SH-SY5Y (cell line): ENCODE data around the gene DLGAP4.

Experiments
- GATA2 ChIP-seq: IDR thresholded peaks from 2 replicates; pipeline ENCODE4 v1.6.1; 2011; ENCODE audit warnings: mild to moderate bottlenecking, low read depth, low read length
- GATA3 ChIP-seq: IDR thresholded peaks from 2 replicates; pipeline ENCODE4 v1.6.1; 2011; ENCODE audit warnings: low read depth, mild to moderate bottlenecking, low read length, moderate library complexity

DLGAP4 gene

GRCh38 chr20:36285746-36286447 is 20.2 kb upstream of the DLGAP4 start:
- no peak for TF ChIP-seq GATA2
- no peak for TF ChIP-seq GATA3

DNA sequence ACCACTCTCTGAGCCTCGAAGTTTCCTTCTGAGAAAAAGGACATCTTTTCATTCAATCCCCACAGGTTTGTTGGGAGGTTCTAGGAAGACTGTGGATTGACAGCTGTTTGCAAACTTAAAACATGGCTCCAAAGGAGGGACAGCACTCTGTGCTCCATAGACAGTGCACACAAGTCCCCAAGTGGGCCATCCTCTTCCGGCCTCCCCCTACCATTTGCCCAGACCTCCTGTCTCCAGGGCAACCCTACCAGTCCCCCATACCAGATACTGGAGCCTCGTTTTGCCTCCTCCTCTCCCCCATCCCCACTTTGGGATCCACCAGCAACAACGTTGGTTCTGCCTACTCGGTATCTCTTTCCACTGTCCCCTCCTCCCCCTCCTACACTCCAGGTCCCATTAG is 8.5 kb upstream of the DLGAP4 start:
- TF ChIP-seq GATA3: no peak
- TF ChIP-seq GATA2: no peak

- no peak for TF ChIP-seq GATA3
- no peak for TF ChIP-seq GATA2
Observed at GRCh38 chr20:36298061-36298460, 8.1 kb upstream of the DLGAP4 start.

DNA sequence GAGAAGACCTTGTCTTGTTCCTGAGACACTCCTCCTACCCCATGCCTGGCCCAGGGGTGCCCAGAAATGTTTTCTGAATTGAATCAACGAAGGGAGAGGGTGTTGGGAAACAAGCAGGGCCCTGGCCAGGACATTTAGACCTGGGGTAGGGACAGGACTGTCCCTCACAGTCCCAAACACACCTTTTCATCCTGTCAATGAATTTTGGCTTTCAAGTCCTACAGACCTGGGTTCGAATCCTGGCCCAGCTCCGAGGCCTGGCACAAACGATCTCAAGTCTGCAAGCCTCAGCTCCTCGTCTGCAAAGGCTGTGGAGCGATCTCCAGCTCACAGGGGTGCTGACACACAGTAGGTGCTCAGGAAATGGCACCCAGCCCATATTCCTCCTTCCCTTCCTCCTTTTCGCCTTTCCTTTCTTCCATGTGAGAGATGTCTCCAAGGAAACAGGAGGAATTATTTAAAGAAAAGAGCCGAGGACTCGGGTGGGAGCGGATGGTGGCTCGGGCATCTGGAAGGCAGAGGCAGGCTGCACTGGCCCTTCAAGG is 7.3 kb upstream of the DLGAP4 start:
- TF ChIP-seq GATA3 (no peak), GATA2 (no peak)

GRCh38 chr20:36299459-36299858 is 6.7 kb upstream of the DLGAP4 start:
- no peak for TF ChIP-seq GATA2
- TF ChIP-seq GATA3: no peak

DNA sequence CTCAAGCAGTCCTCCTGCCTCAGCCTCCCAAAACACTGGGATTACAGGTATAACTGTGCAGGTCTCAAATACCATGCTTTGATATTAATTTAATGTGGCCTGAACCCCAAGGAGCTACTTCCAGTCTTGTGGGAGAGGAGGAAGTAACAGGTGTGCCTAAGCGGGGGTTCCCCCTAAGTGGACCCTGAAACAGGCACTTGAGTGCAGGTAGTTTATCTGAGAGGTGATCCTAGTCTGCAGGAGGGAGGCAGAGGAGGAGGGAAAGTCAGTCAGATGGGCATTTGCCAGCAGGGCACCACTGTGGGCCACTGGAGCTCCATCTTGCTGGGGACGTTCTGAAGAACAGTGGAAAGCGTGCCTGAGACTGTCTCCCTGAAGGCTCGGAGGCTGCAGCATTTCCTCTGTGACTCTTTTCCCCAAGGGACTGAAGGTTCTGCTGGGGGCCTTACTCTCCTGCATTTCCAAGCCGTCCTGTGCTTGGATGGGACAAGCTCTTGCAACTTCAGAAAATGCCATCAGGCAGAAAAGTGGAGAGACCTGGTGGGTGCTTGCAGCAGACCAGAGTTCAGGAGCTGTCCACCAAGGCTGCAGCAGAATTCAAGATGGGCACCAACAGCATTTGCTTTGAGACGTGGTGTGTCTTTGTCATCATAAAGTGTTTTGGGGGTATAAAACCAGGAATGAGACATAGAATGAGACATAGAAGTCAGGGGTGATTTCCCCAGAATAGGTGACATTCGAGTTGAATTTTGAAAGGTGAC is 4.6 kb upstream of the DLGAP4 start:
- no peak for TF ChIP-seq GATA3
- TF ChIP-seq GATA2: no peak

DNA sequence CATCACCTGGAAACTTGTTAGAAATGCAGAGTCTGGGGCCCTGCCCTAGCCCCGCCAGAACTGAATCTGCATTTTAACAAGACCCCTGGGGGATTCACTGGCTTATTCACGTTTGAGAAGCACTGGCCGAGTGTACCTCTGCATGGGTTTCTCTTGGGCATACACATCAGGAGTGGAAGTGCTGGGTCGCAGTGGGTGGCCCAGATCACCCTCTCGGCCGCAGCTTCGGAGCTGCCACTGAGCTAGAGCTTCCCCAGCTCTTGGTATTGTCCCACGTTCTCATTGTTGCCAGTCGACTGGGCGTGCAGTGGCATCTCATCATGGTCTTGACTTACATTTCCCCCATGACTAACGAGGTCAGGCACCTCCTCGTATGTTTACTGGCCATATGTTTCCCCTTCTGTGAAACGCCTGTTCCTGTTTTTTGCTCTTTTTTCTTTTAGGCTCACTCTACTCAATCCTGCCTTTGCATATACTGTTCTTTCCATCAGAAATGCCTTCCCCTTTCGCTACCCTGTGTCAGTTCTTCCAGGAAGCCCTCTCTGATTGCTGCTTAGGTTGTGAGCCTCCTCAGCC is 3.0 kb upstream of the DLGAP4 start:
- TF ChIP-seq GATA3 (no peak), GATA2 (no peak)

- TF ChIP-seq GATA2 (no peak), GATA3 (no peak)
Observed at GRCh38 chr20:36303831-36304230, 2.3 kb upstream of the DLGAP4 start.

DNA sequence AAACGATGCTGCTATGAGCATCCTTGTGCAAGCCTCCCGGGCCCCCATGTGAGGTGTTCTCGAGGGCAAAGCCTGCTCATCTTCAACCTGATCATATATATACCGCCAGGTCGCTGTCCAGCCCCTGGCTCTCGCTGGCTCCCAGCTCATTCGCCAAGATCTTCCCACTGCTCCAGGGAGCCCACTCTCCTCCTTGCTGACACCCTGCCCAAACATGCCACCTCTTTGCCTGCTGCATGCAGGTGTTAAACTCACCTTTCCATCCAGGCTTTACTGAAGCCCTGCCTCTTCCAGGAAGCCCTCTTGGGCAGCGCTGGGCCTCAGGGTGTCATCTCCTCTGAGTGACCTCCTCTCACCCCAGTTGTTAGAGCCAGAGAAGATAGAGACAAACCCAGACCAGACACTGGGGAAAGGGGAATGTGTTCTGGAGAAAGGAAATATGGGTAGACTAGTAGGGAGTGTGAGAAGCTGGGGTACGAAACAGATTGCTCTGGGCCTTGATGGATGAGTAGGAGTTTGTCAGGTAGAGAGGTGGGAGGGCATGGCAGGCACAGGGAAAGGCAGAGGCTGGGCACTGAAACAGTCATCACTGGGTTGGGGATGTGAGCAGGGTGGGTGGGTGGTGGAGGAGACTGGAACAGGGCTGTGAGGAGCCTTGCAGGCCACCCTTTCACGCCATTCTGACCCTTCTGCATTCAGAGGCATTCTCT is 1.2 kb upstream of the DLGAP4 start:
- no peak for TF ChIP-seq GATA3

- TF ChIP-seq GATA3: no peak
- TF ChIP-seq GATA2: no peak
Observed at GRCh38 chr20:36306553-36307411, 643 bp downstream of the DLGAP4 start.

DNA sequence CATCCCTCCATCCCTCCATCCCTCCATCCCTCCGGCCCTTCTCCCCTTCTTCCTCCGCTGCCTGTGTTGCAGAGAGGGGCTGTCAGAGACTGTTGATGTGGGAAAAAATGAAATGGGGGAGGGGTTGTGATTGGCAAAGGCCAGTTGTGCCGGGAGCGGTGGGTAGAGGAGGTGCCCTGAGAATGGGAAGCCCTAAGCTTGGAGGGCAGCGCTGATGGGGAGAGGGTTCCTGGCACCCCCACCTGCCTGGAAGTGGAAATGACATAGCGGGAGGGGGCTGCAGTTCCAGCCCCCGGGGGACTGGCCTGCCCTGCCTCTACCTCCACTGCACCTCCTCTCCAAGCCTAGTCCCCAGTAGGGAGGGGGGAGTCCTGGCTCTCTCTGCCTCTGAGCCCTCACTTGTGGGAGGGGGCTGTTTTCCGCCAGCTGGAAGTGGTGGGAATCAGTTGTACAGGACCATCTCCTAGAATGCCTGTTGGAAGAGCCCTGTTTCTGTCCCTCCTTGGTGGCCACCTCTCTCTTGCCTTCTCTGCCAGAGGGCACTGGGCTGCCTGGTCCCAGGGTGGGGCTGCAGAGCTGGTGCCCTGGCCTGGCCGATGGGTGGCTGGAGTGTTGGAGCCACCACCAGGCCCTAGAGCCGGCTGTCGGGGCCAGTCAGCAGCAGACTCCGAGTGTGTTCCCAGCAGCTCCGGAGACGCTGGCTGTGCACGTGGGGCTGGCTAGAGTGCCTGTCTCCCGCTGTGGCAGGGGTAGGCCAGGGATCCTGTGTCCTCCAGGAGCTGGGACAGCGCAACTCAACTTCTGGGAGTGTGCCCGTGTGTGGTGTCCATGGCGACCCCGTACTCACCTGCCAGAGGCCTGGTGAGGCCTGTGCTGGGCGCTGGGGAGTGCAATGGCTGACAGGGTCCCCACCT is 1.5 kb downstream of the DLGAP4 start:
- no peak for TF ChIP-seq GATA2
- TF ChIP-seq GATA3: no peak

DNA sequence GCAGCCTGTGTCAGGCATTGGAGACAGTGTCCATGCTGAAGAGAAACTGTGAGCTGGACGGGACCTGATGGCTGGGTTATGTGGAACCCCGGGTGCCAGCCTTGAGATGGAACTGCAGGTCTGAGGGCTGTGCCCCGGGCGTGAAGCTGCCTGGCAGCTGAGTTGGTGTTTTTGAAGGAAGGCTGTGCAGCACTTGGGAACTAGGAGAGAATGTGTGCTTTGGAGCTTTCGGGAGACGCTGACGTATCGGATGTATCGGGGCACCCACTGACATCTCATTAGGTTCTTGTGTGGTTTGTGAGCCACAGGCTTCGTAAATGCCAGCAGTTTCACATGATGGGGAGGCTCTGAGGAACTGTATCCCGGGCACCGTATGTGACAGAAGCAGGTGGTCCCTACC is 2.2 kb downstream of the DLGAP4 start:
- TF ChIP-seq GATA2 (no peak), GATA3 (no peak)

GRCh38 chr20:36308986-36309385 is 2.8 kb downstream of the DLGAP4 start:
- TF ChIP-seq GATA2 (no peak), GATA3 (no peak)
